Cardiac muscle cell (in vitro differentiated cells and primary cell): ENCODE results near the gene SLC45A2. TPM values are rescaled to one million over a fixed set of nuclear protein-coding genes. Genes with fewer than 3 reads are reported as not detected.
"Not testable (repeated sequence)": the region's sequence is repeated elsewhere in the genome, so short reads cannot be mapped to it uniquely, and the experiment has no call there.

Experiments used
- DNase-seq, 2 donors: peaks; one replicate each; pipeline versions ENCODE4 v3.0.0 to v3.0.0-alpha.2; 2010 to 2017; ENCODE audit warnings: low read depth in 1 of 2, low spot score in 1 of 2
- H3K27ac ChIP-seq: fragments of 200-600 bp; sonication (generic); 2 replicates; pipeline ENCODE4 v1.5.1; 2016
- H3K27me3 ChIP-seq: fragments of 200-600 bp; sonication (generic); 2 replicates; pipeline ENCODE4 v1.6.0; 2016; ENCODE audit warnings: control low read depth
- H3K36me3 ChIP-seq: fragments of 200-600 bp; sonication (generic); 2 replicates; pipeline ENCODE4 v1.5.1; 2016; ENCODE audit warnings: control low read depth
- H3K4me1 ChIP-seq: fragments of 200-600 bp; sonication (generic); 2 replicates; pipeline ENCODE4 v1.8.1; 2017; ENCODE audit warnings: low read depth, mild to moderate bottlenecking, mixed run types
- H3K4me3 ChIP-seq: fragments of 200-600 bp; sonication (generic); 2 replicates; pipeline ENCODE4 v1.5.1; 2016; ENCODE audit warnings: mild to moderate bottlenecking
- H3K9me3 ChIP-seq: fragments of 200-600 bp; sonication (generic); 2 replicates; pipeline ENCODE4 v1.5.1; 2017; ENCODE audit warnings: low read depth, mild to moderate bottlenecking, control low read depth
- CTCF ChIP-seq: IDR thresholded peaks from 2 replicates; pipeline ENCODE4 v1.5.1; 2012; ENCODE audit warnings: low read depth, mild to moderate bottlenecking, low read length
- polyA plus RNA-seq: library from polyadenylated mRNA; unstranded; fragments of >200 nt; fragmentation: Nextera tagmentation; extraction: Ambion mirVana; gene quantifications from 2 replicates; pipeline ENCODE4 v1.2.1, GENCODE V29; 2016
- total RNA-seq: library from RNA; depleted of rRNA; stranded (reverse); fragments of >200 nt; gene quantifications from 2 replicates; pipeline ENCODE4 v1.2.3, GENCODE V29; 2016

The SLC45A2 gene
- total and polyA plus RNA-seq, 2 experiments from 2014 or later: 0.32 TPM; not detected in 1

- TF ChIP-seq CTCF: no peak
- H3K4me3 ChIP-seq: no peak overlapping the region
- no peak overlapping the region for H3K27ac ChIP-seq
- DNase-seq: no peak
- H3K4me1 ChIP-seq: no peaks in the 10 kb centered on the region
- no peaks in the 10 kb centered on the region for H3K27me3 ChIP-seq
- H3K36me3 ChIP-seq: no peaks in the 10 kb centered on the region
- H3K9me3 ChIP-seq: no peaks in the 10 kb centered on the region
Observed at GRCh38 chr5:33966805-33967204, 17.7 kb downstream of the SLC45A2 start.

GRCh38 chr5:33964132-33964700 lies 20.3 kb downstream of the SLC45A2 start:
- TF ChIP-seq CTCF: no peak
- Histone ChIP-seq H3K4me1 (no peaks in the 10 kb centered on the region), H3K27ac (no peak overlapping the region), H3K9me3 (no peaks in the 10 kb centered on the region), H3K4me3 (no peak overlapping the region), H3K36me3 (no peaks in the 10 kb centered on the region), H3K27me3 (no peaks in the 10 kb centered on the region)
- no peak for DNase-seq

DNA sequence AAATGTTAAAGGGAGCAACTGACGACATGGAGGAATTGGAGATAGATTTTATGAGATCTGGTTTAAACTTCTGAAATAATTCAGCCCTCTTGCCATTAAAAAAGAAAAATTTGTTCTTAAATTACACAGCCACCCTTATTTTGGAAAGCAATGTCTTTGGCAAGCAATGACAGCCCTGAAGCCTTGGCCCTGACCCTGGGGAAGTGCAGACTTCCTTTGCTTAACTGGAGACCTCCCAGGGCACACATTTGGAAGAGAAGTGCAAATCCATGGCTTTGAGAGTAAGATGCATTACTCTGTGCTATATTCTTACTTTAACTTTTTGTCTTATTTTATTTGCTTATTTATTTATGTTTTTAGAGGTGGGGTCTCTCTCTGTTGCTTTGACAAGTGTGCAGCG lies 26.3 kb downstream of the SLC45A2 start:
- no peak for TF ChIP-seq CTCF
- H3K4me3 ChIP-seq: no peak overlapping the region
- no peak for DNase-seq
- H3K4me1 ChIP-seq: no peaks in the 10 kb centered on the region
- H3K9me3 ChIP-seq: no peaks in the 10 kb centered on the region
- H3K36me3 ChIP-seq: no peaks in the 10 kb centered on the region
- no peak overlapping the region for H3K27ac ChIP-seq
- no peaks in the 10 kb centered on the region for H3K27me3 ChIP-seq

DNA sequence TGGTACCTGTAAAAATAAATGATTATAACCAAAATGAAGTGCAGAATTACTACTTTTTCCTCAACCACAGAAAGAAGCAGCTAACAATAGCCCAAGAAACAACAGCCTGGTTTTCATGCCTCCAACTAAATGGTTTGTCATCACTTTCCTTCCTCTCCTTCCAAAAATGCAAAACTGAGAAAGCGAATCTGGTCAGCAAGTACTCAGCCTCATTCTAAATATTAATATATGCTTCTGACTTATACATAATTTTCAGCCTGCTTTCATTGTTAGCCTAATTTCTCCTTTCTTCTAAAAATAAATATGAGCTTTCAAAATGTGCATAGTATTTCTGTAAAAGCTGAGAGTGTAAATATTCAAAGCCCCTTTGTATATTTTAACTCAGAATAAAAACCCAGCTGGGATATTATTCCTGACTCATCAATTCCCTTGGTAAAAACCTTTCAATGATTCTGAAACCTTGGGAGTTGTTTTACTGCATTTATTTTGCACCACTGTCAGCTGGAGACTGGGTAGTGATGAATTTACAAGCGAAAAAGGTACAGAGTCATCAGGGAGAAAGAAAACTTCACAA lies 26.8 kb downstream of the SLC45A2 start:
- no peak for TF ChIP-seq CTCF

DNA sequence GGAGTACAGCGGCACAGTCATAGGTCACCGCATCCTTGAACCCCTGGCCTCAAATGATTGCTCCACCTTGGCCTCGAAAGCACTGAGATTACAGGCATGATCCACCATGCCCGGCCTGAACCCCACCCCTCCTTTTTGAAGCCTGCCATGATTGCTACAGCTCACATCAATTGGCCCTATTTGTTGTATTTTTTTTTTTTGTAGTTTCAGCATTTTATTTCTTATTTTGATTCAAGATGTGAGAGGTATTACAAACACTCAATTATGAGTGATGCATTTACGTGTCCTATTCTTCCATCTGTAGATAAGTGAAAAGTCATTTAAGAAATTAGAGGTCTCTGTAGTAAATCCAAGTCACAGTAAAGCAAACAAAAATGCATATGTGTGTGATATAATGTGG lies 32.3 kb downstream of the SLC45A2 start:
- not testable (repeated sequence) for DNase-seq, H3K27ac ChIP-seq, H3K27me3 ChIP-seq, H3K4me1 ChIP-seq, H3K4me3 ChIP-seq, H3K9me3 ChIP-seq, H3K36me3 ChIP-seq

More for the DNA sequence above, 26.8 kb downstream of the SLC45A2 start:
- H3K27ac ChIP-seq: no peak overlapping the region
- H3K36me3 ChIP-seq: no peaks in the 10 kb centered on the region
- H3K9me3 ChIP-seq: no peaks in the 10 kb centered on the region
- no peak for DNase-seq
- H3K27me3 ChIP-seq: no peaks in the 10 kb centered on the region
- H3K4me1 ChIP-seq: no peaks in the 10 kb centered on the region
- no peak overlapping the region for H3K4me3 ChIP-seq

DNA sequence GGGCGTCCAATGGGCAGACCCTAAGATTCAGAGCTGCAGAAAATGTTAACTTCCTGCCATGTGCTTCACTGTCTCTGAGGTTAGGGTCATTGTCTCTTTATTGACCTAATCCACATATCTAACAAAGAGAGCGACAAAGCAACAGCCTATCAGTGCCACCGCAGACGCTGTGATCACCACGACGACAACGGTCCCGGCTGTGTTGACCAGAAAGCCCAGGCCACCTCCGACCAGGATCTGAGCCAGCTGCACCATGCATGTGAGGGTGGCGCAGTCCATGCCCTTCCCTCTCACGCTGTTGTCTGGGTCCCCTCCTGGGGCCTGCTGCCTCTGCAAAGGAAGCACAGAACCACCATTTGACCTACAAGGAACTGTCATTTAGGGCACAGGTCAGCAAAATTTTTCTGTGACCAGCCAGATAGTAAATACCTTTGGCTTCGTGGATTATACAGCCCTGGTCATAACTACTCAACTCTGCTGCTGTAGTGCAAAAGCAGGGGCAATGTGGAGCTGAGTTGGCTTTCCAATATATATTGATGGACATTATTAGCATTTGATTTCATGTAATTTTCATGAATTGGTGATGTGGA lies 39.9 kb downstream of the SLC45A2 start:
- no peaks in the 10 kb centered on the region for H3K9me3 ChIP-seq
- H3K36me3 ChIP-seq: no peaks in the 10 kb centered on the region
- TF ChIP-seq CTCF: no peak
- DNase-seq: no peak
- no peak overlapping the region for H3K27ac ChIP-seq
- H3K4me3 ChIP-seq: no peak overlapping the region
- no peaks in the 10 kb centered on the region for H3K4me1 ChIP-seq
- peaks cover 6% of the 10 kb centered on the region for H3K27me3 ChIP-seq
